HepG2 (cell line): ENCODE data around the gene SMIM41. TPM values are rescaled to one million over a fixed set of nuclear protein-coding genes. Genes with fewer than 3 reads are reported as not detected.

Source experiments
- ATAC-seq: fragments of 200-7000 bp; cut with Tn5 transposase; 3 replicates; pipeline ENCODE4 v1.9.1; 2020; ENCODE audit warnings: mild to moderate bottlenecking, moderate library complexity
- BruUV-seq: library from RNA; stranded (reverse); fragments of 400-500 nt; replicated peaks from 2 replicates; lab custom pipeline; 2021; lab: Mats Ljungman, UMichigan
- CTCF ChIA-PET: fragments of 300-600 bp; formaldehyde crosslinking; extraction: SDS; loops from one replicate; lab custom pipeline; 2021; ENCODE audit warnings: low total read pairs, inconsistent platforms, low intra/inter-chr PET ratio; lab: Yijun Ruan, JAX
- POLR2A ChIA-PET: fragments of 350-600 bp; sonication (Branson Sonifier 250); formaldehyde crosslinking; loops from one replicate; lab custom pipeline; 2020; ENCODE audit warnings: antibody characterized with exemption, inconsistent platforms; lab: Yijun Ruan, JAX
- DNase-seq: peaks from one replicate; pipeline ENCODE4 v3.0.0-alpha.2; 2015; ENCODE audit warnings: low spot score
- FAIRE-seq: peaks from 3 replicates; lab custom pipeline; 2011; peaks lifted over from hg19 to GRCh38; lab: Jason Lieb, UNC
- H2AFZ ChIP-seq: one replicate; pipeline ENCODE4 v1.6.1; 2011; ENCODE audit warnings: low read length, inconsistent platforms
- H3K27ac ChIP-seq: fragments of 300-600 bp; 3 replicates; pipeline ENCODE4 v1.8.0; 2011; ENCODE audit warnings: mixed run types, mild to moderate bottlenecking, mixed read lengths, low read length, inconsistent platforms; ENCODE audit not compliant: insufficient read depth; ENCODE audit errors: extremely low read length
- H3K27me3 ChIP-seq, 2 experiments: fragments of 200-600 bp in 1 of 2; 2 replicates in 1 of 2; 3 replicates in 1 of 2; pipeline versions ENCODE4 v1.6.0 to v1.8.0; 2011; ENCODE audit warnings: low read length in 2 of 2, mild to moderate bottlenecking in 2 of 2, moderate library complexity in 2 of 2, inconsistent platforms in 1 of 2; ENCODE audit not compliant: insufficient read depth in 2 of 2, control insufficient read depth in 1 of 2
- H3K36me3 ChIP-seq, 2 experiments: fragments of 200-600 bp in 1 of 2; replicated peaks in 1 of 2; 2 replicates in 1 of 2; 3 replicates in 1 of 2; pipeline versions ENCODE4 v1.5.1 to v1.8.0; 2011; ENCODE audit warnings: low read length in 2 of 2, inconsistent platforms in 1 of 2; ENCODE audit not compliant: insufficient read depth in 2 of 2, control insufficient read depth in 1 of 2
- H3K4me1 ChIP-seq: 2 replicates; pipeline ENCODE4 v1.5.1; 2012; ENCODE audit warnings: low read length, inconsistent platforms; ENCODE audit not compliant: insufficient read depth
- H3K4me2 ChIP-seq: 2 replicates; pipeline ENCODE4 v1.6.0; 2011; ENCODE audit warnings: low read depth, low read length, inconsistent platforms
- H3K4me3 ChIP-seq, 3 experiments: fragments of 200-600 bp in 1 of 3; sonication (generic), shearing (Covaris generic) in 1 of 3; replicated peaks in 1 of 3; 2 replicates each; pipeline ENCODE4 v1.5.1; 2011 to 2016; ENCODE audit warnings: low read length in 3 of 3, inconsistent platforms in 2 of 3, low read depth in 2 of 3, mild to moderate bottlenecking in 2 of 3, control low read depth in 1 of 3, mixed read lengths in 1 of 3; ENCODE audit not compliant: insufficient read depth in 1 of 3
- H3K79me2 ChIP-seq: one replicate; pipeline ENCODE4 v1.6.1; 2011; ENCODE audit warnings: low read length, inconsistent platforms; ENCODE audit not compliant: insufficient read depth
- H3K9ac ChIP-seq: 2 replicates; pipeline ENCODE4 v1.6.0; 2011; ENCODE audit warnings: mild to moderate bottlenecking, low read depth, low read length, inconsistent platforms; ENCODE audit not compliant: insufficient read depth
- H3K9me3 ChIP-seq: 2 replicates; pipeline ENCODE4 v1.5.1; 2012; ENCODE audit warnings: mild to moderate bottlenecking, low read length
- H4K20me1 ChIP-seq: 2 replicates; pipeline ENCODE4 v1.6.0; 2011; ENCODE audit warnings: inconsistent platforms, mild to moderate bottlenecking, low read length, moderate library complexity; ENCODE audit not compliant: insufficient read depth
- GPN1 ChIP-seq: sonication (generic); formaldehyde crosslinking; IDR thresholded peaks from 2 replicates; pipeline ENCODE4 v1.5.1; 2020; ENCODE audit warnings: missing genetic modification reagents, borderline replicate concordance
- HDAC1 ChIP-seq: sonication (generic); formaldehyde crosslinking; IDR thresholded peaks from 2 replicates; pipeline ENCODE4 v1.5.1; 2020; ENCODE audit warnings: mild to moderate bottlenecking, missing genetic modification reagents
- HNRNPK ChIP-seq: fragments of 200-400 bp; formaldehyde crosslinking; IDR thresholded peaks from 2 replicates; pipeline ENCODE4 v1.6.1; 2018; ENCODE audit warnings: low read length, low read depth, moderate library complexity, mild to moderate bottlenecking; ENCODE audit not compliant: poor library complexity, severe bottlenecking
- JUND ChIP-seq: sonication (generic); formaldehyde crosslinking; IDR thresholded peaks from 2 replicates; pipeline ENCODE4 v1.8.0; 2022; ENCODE audit warnings: mild to moderate bottlenecking, missing genetic modification reagents
- MZF1 ChIP-seq: sonication (generic); formaldehyde crosslinking; IDR thresholded peaks from 2 replicates; pipeline ENCODE4 v1.8.1; 2023; ENCODE audit warnings: mild to moderate bottlenecking, missing genetic modification reagents, borderline replicate concordance
- NR2F1 ChIP-seq, 2 experiments: fragments of 450-650 bp in 1 of 2; formaldehyde crosslinking in 1 of 2; IDR thresholded peaks; 2 replicates each; pipeline versions ENCODE4 v1.5.0 to v1.6.1; 2016 to 2020; ENCODE audit warnings: mild to moderate bottlenecking in 1 of 2, missing compliant biosample characterization in 1 of 2, missing genetic modification reagents in 1 of 2, moderate library complexity in 1 of 2
- PAXIP1 ChIP-seq: sonication (generic); formaldehyde crosslinking; conservative IDR thresholded peaks from 2 replicates; pipeline ENCODE4 v1.4.0; 2020; ENCODE audit warnings: mild to moderate bottlenecking, missing genetic modification reagents, moderate library complexity
- POLR2AphosphoS5 ChIP-seq: IDR thresholded peaks from 2 replicates; pipeline ENCODE4 v1.6.1; 2012; ENCODE audit warnings: low read depth, low read length
- SALL2 ChIP-seq: sonication (generic); formaldehyde crosslinking; IDR thresholded peaks from 2 replicates; pipeline ENCODE4 v1.8.1; 2023; ENCODE audit warnings: mild to moderate bottlenecking, missing genetic modification reagents, inconsistent platforms
- ZMAT3 ChIP-seq: sonication (generic); formaldehyde crosslinking; conservative IDR thresholded peaks from 2 replicates; pipeline ENCODE4 v1.7.0; 2021; ENCODE audit warnings: missing genetic modification reagents
- ZNF562 ChIP-seq: sonication (generic); formaldehyde crosslinking; IDR thresholded peaks from 2 replicates; pipeline ENCODE4 v1.8.0; 2022; ENCODE audit warnings: missing genetic modification reagents, borderline replicate concordance
- ZNF605 ChIP-seq: sonication (generic); formaldehyde crosslinking; IDR thresholded peaks from 2 replicates; pipeline ENCODE4 v1.8.0; 2022; ENCODE audit warnings: mild to moderate bottlenecking, missing genetic modification reagents
- ZNF772 ChIP-seq: sonication (generic); formaldehyde crosslinking; IDR thresholded peaks from 2 replicates; pipeline ENCODE4 v1.5.0; 2020; ENCODE audit warnings: mild to moderate bottlenecking, missing genetic modification reagents
- ZNF792 ChIP-seq: IDR thresholded peaks from 2 replicates; pipeline ENCODE4 v1.6.1; 2016
- WGBS: methylation state at CpG from one replicate; pipeline ENCODE4 v1.1.6; 2017; ENCODE audit warnings: low lambda C conversion rate; 5-methylcytosine and 5-hydroxymethylcytosine counted together
- in situ Hi-C: cut with HindIII; loops from 2 replicates; pipeline ENCODE4 v1.10.0; 2017; ENCODE audit warnings: low pct_unique_long_range_greater_than_20kb; ENCODE audit not compliant: extremely low pct_ligation_motif_present
- intact Hi-C: fragments of 100-400 bp; cut with micrococcal nuclease; formaldehyde crosslinking; loops from one replicate; pipeline ENCODE4 v1.10.0; 2022; ENCODE audit not compliant: unreplicated experiment
- polyA plus RNA-seq, 8 experiments: library from polyadenylated mRNA; depleted of rRNA in 3 of 8; stranded (reverse) in 7 of 8; unstranded in 1 of 8; fragments of >200 nt; fragmentation: Illumina TruSeq in 4 of 8; extraction: Trizol in 4 of 8; gene quantifications; 2 replicates each; pipeline versions ENCODE4 v1.2.1 to v1.2.3, GENCODE V29; 2011 to 2016; ENCODE audit warnings: low read depth in 4 of 8, missing spikeins in 1 of 8, mixed read lengths in 1 of 8; ENCODE audit not compliant: insufficient read depth in 1 of 8
- total RNA-seq, 5 experiments: library from RNA; depleted of rRNA; stranded (reverse); fragments of >200 nt; fragmentation: Illumina TruSeq; extraction: Trizol; gene quantifications; 2 replicates each; pipeline ENCODE4 v1.2.3, GENCODE V29; 2016; ENCODE audit warnings: low read depth in 1 of 5
- TF ChIP-seq, protein P1 (sequence below): sonication (generic); formaldehyde crosslinking; IDR thresholded peaks from 2 replicates; pipeline ENCODE4 v1.4.0; 2020; ENCODE audit warnings: missing genetic modification reagents
- TF ChIP-seq, protein P2 (sequence below): sonication (generic); formaldehyde crosslinking; IDR thresholded peaks from 2 replicates; pipeline ENCODE4 v1.5.0; 2020; ENCODE audit warnings: mild to moderate bottlenecking, low read depth, missing genetic modification reagents, borderline replicate concordance

SMIM41 gene
- total and polyA plus RNA-seq, 2 of the 13 experiments (the other 11 are each of a cell fraction or from before 2014, with no cell fraction given) = not detected

DNA sequence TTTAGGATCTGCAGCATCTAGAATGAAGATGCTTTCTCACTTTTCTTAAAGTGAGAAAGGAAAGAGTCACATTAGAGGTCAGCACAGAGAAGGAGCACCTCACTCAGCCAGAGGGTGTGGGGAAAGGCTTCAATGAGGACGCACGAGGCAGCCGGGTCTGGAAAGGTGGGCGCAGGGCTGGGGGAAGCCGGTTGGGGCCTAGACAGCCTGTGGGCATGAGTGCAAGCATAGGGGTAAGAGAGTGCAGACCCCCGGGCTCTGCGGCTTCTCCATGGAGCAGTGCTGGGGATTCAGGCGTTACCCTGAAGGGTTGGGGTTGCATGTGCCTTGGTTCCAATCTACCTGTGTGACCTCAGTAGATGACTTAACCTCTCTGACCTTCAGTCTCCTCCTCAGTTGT lies 62.4 kb downstream of the SMIM41 start:
- intact Hi-C loops = no loop called here
- TF ChIP-seq, protein P1, sequence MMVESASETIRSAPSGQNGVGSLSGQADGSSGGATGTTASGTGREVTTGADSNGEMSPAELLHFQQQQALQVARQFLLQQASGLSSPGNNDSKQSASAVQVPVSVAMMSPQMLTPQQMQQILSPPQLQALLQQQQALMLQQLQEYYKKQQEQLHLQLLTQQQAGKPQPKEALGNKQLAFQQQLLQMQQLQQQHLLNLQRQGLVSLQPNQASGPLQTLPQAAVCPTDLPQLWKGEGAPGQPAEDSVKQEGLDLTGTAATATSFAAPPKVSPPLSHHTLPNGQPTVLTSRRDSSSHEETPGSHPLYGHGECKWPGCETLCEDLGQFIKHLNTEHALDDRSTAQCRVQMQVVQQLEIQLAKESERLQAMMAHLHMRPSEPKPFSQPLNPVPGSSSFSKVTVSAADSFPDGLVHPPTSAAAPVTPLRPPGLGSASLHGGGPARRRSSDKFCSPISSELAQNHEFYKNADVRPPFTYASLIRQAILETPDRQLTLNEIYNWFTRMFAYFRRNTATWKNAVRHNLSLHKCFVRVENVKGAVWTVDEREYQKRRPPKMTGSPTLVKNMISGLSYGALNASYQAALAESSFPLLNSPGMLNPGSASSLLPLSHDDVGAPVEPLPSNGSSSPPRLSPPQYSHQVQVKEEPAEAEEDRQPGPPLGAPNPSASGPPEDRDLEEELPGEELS (CRISPR knock-in tag) = no peak
- no peak for TF ChIP-seq PAXIP1 (CRISPR knock-in tag)
- no peak for TF ChIP-seq HNRNPK
- TF ChIP-seq, protein P2, sequence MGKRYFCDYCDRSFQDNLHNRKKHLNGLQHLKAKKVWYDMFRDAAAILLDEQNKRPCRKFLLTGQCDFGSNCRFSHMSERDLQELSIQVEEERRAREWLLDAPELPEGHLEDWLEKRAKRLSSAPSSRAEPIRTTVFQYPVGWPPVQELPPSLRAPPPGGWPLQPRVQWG (CRISPR knock-in tag) = no peak
- no peak for TF ChIP-seq ZMAT3
- TF ChIP-seq ZNF772 = no peak
- no peak for TF ChIP-seq HDAC1 (CRISPR knock-in tag)
- TF ChIP-seq POLR2AphosphoS5 = no peak
- TF ChIP-seq ZNF562 (CRISPR knock-in tag) = no peak
- no peak for TF ChIP-seq SALL2 (CRISPR knock-in tag)
- TF ChIP-seq ZNF605 = no peak
- TF ChIP-seq MZF1 (CRISPR knock-in tag) = no peak
- TF ChIP-seq JUND = no peak
- TF ChIP-seq ZNF792 (CRISPR knock-in tag) = no peak
- no peak for TF ChIP-seq NR2F1 (CRISPR knock-in tag; IDR thresholded peaks at IDR 0.05)
- no peak for TF ChIP-seq GPN1 (CRISPR knock-in tag)
- TF ChIP-seq, all 625 proteins: peak for 0
- Histone ChIP-seq H3K36me3 (no peaks in the 10 kb centered on the region), H3K4me3 (no peak overlapping the region), H3K9me3 (no peaks in the 10 kb centered on the region), H3K79me2 (no peaks in the 10 kb centered on the region), H3K4me2 (no peak overlapping the region), H3K4me1 (no peaks in the 10 kb centered on the region), H2AFZ (no peak overlapping the region), H3K9ac (no peak overlapping the region), H3K27me3 (peaks cover 2 to 29% of the 10 kb centered on the region in 2 experiments; a peak in 3 of 5 replicates), H3K27ac (no peak overlapping the region), H4K20me1 (no peaks in the 10 kb centered on the region)
- no peak for FAIRE-seq
- ChIA-PET POLR2A (no interaction called here), CTCF (no interaction called here)
- BruUV-seq = no TSS peak
- 23% methylated on average over 8 of the region's 8 CpGs for WGBS
- no peak for DNase-seq
- no peak for ATAC-seq
- in situ Hi-C loops = loop anchor here (25.0 kb wide), 2 partner anchors 395 to 845 kb away; no protein-coding TSS in a partner anchor
